Suprapubic skin (tissue), 4 donors: Measurements from ENCODE around the gene SACM1L. TPM values are rescaled to one million over a fixed set of nuclear protein-coding genes. Genes with fewer than 3 reads are reported as not detected.

Source experiments
- DNase-seq, 2 donors: peaks; one replicate each; pipeline ENCODE4 v3.0.0-alpha.2; 2019; ENCODE audit warnings: low spot score in 2 of 2
- H3K27ac ChIP-seq: fragments of 200-600 bp; sonication (generic); one replicate; pipeline ENCODE4 v1.5.1; 2019
- H3K27me3 ChIP-seq: fragments of 200-600 bp; sonication (generic); one replicate; pipeline ENCODE4 v1.5.1; 2019
- H3K36me3 ChIP-seq: fragments of 200-600 bp; sonication (generic); one replicate; pipeline ENCODE4 v1.5.1; 2019
- H3K4me1 ChIP-seq: fragments of 200-600 bp; sonication (generic); one replicate; pipeline ENCODE4 v1.5.1; 2019
- H3K4me3 ChIP-seq: fragments of 200-600 bp; sonication (generic); one replicate; pipeline ENCODE4 v1.5.1; 2019; ENCODE audit warnings: mild to moderate bottlenecking
- H3K9me3 ChIP-seq: fragments of 200-600 bp; sonication (generic); one replicate; pipeline ENCODE4 v1.5.1; 2019
- EP300 ChIP-seq: sonication (generic); formaldehyde crosslinking; IDR thresholded peaks from one replicate; pipeline ENCODE4 v1.6.1; 2017; ENCODE audit warnings: antibody characterized with exemption
- POLR2A ChIP-seq, 2 donors: fragments of 450-650 bp; IDR thresholded peaks; one replicate each; pipeline ENCODE4 v1.6.1; 2017; ENCODE audit warnings: antibody characterized with exemption in 2 of 2, mild to moderate bottlenecking in 2 of 2, moderate library complexity in 2 of 2
- POLR2AphosphoS5 ChIP-seq, 3 donors: sonication (generic); formaldehyde crosslinking; IDR thresholded peaks; one replicate each; pipeline ENCODE4 v1.6.1; 2017; ENCODE audit warnings: antibody characterized with exemption in 3 of 3
- WGBS: methylation state at CpG from one replicate; pipeline ENCODE4 v1.1.5; 2018; 5-methylcytosine and 5-hydroxymethylcytosine counted together
- total RNA-seq, 4 donors: library from RNA; depleted of rRNA; stranded (reverse); fragments of >200 nt; gene quantifications; one replicate each; pipeline ENCODE4 v1.1.0, GENCODE V29; 2016
- TF ChIP-seq, protein P1 (sequence below), 2 donors: fragments of 200-600 bp in 1 of 2; fragments of 450-650 bp in 1 of 2; sonication (generic) in 1 of 2; IDR thresholded peaks; one replicate each; pipeline ENCODE4 v1.5.1; 2016 to 2019; ENCODE audit warnings: antibody characterized with exemption in 2 of 2, mild to moderate bottlenecking in 1 of 2, moderate library complexity in 1 of 2

The SACM1L gene
- total RNA-seq, 4 donors from 2014 or later: 22.8 to 48.9 (median 31.2) TPM

DNA sequence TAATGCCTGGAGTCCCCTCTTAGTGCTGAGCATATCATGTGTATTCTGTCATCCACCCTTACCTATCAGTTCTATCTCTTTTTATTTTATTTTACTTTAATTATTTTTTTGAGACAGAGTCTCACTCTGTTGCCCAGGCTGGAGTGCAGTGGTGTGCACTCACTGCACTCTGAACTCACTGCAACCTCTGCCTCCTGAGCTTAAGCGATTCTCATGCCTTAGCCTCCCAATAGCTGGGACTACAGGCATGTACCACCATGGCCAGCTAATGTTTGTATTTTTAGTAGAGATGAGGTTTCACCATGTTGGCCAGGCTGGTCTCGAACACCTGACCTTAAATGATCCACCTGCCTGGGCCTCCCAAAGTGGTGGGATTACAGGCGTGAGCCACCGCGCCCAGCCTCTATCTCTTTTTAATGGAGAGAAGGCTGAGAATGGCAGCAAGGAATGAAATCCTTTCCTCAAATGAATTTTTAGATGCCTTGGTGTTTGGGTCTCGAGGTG is 11.4 kb downstream of the SACM1L start:
- TF ChIP-seq EP300 (no peak), POLR2A (IDR thresholded peaks at IDR 0.05) (no peak), POLR2AphosphoS5 (IDR thresholded peaks at IDR 0.05) (no peak)
- TF ChIP-seq, protein P1, sequence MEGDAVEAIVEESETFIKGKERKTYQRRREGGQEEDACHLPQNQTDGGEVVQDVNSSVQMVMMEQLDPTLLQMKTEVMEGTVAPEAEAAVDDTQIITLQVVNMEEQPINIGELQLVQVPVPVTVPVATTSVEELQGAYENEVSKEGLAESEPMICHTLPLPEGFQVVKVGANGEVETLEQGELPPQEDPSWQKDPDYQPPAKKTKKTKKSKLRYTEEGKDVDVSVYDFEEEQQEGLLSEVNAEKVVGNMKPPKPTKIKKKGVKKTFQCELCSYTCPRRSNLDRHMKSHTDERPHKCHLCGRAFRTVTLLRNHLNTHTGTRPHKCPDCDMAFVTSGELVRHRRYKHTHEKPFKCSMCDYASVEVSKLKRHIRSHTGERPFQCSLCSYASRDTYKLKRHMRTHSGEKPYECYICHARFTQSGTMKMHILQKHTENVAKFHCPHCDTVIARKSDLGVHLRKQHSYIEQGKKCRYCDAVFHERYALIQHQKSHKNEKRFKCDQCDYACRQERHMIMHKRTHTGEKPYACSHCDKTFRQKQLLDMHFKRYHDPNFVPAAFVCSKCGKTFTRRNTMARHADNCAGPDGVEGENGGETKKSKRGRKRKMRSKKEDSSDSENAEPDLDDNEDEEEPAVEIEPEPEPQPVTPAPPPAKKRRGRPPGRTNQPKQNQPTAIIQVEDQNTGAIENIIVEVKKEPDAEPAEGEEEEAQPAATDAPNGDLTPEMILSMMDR (IDR thresholded peaks at IDR 0.05): no peak
- H3K27ac ChIP-seq: no peak overlapping the region
- no peaks in the 10 kb centered on the region for H3K9me3 ChIP-seq
- H3K27me3 ChIP-seq: no peaks in the 10 kb centered on the region
- DNase-seq: no peak
- WGBS: 96% methylated on average over 6 of the region's 6 CpGs
- H3K36me3 ChIP-seq: peaks cover 5% of the 10 kb centered on the region
- H3K4me3 ChIP-seq: no peak overlapping the region
- no peaks in the 10 kb centered on the region for H3K4me1 ChIP-seq

DNA sequence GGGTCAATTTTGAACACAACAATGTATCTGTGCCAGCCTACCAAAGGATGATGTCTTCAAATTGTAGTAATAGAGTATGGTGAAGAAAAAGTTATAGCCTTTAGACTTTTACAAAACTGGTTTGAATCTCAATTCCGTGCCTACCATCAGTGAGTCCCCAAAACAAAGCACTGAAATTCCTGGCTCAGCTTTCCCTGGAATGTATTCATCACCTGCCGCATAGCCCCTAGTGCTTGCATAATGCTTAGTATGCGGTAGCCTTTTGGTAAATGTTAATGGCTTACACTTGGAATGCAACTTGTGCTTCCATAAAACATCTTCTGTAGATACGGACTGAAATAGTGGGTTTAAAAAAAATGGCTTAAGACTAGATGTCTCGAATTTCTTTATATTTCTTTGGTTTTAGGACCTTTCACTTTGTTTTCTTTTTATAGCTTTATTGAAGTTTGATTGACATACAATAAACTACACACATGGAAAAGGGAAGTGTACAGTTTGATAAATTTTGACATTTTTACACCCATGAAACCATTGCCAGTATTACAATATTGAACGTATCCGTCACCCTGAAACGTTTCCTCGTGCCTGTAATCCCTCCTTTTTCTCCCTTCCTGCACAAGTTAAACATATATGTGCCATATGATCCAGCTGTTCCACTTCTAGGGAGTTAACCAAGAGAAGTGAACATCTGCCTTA is 12.1 kb downstream of the SACM1L start:
- no peak for DNase-seq
- no peaks in the 10 kb centered on the region for H3K27me3 ChIP-seq
- TF ChIP-seq POLR2A (IDR thresholded peaks at IDR 0.05) (no peak), POLR2AphosphoS5 (IDR thresholded peaks at IDR 0.05) (no peak), EP300 (no peak)
- TF ChIP-seq, protein P1 (IDR thresholded peaks at IDR 0.05): no peak
- no peaks in the 10 kb centered on the region for H3K9me3 ChIP-seq
- H3K4me3 ChIP-seq: no peak overlapping the region
- WGBS: 75% methylated on average over 9 of the region's 9 CpGs
- peaks cover 12% of the 10 kb centered on the region for H3K36me3 ChIP-seq
- H3K4me1 ChIP-seq: no peaks in the 10 kb centered on the region
- no peak overlapping the region for H3K27ac ChIP-seq

DNA sequence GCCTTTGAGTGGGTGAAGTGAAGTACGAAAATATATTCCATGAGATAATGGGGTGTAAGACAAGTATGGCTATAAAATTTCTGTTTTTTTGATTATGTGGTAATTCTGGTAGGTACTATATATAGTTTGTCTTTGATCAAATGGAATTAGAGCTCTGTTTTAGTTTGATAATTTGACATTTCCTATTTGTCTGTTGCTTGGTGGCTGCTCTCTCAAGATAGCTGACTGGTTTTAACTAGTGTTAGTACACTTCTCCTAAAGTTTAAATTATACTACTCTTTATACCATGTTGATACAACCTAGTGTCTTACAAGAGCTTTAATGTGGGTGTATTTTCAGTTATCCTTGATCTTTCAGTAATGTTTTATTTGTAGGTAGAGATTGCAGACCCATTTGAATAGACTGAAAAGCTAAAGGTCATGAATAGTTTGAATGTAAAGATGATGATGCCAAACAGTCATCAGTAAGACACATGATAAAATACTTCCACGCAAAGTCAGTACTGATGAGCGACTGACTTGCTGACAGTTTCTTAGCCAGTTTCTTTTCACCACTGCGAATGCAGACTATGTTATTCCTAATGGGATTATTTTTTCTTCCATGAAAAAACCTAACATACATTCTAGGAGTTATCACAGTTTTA is 15.2 kb downstream of the SACM1L start:
- no peaks in the 10 kb centered on the region for H3K27me3 ChIP-seq
- no peak for DNase-seq
- peaks cover 27% of the 10 kb centered on the region for H3K36me3 ChIP-seq
- H3K4me3 ChIP-seq: no peak overlapping the region
- 96% methylated on average over 4 of the region's 4 CpGs for WGBS
- TF ChIP-seq POLR2AphosphoS5 (IDR thresholded peaks at IDR 0.05): no peak
- TF ChIP-seq, protein P1 (IDR thresholded peaks at IDR 0.05): no peak
- no peak for TF ChIP-seq EP300
- TF ChIP-seq POLR2A (IDR thresholded peaks at IDR 0.05): no peak
- no peaks in the 10 kb centered on the region for H3K4me1 ChIP-seq
- no peaks in the 10 kb centered on the region for H3K9me3 ChIP-seq
- H3K27ac ChIP-seq: no peak overlapping the region

DNA sequence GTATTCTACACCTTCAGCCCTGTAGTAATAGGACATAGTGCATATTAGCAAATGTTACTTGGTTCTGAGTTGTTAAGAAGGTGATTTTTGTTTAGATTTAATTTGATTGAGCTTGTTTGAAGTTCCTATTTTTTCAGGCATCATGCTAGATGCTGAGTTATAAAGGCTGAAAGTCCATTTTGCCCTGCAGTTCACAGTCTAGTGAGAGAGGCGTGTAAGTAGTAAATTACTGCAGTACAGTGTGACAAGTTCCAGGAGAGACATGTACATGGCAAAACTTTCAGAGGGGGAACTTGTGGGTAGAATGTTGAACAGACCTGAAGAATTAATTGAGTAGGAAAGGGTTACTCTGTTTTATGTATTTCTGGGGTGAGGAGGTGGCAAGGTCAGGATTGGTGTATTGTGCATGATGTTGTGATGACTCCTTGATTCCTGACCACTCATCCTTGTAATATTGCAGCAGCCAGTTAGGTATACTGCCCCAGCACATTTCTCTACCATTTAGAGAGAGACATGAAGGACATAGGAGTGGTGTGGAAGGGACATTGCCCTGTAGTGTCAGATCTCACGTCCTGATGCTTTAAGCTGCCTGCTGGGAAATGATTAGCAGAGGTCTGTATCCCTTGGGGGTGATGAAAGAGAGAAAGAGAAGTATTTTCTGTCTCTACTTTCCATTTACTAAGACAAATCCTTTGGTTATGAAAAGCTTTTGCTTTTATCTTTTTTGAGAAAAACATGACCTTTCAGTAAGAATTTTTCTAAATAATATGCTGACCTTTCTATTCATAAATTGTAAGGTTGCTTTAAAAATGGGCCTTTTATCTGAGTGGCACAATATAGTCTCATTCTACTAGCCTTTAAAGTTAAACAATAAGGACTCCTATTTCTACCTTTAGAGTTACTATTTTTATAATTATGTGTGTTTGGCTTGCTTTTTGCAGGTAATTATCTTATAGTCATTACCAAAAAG is 16.9 kb downstream of the SACM1L start:
- Histone ChIP-seq H3K27me3 (no peaks in the 10 kb centered on the region), H3K4me3 (no peak overlapping the region), H3K9me3 (no peaks in the 10 kb centered on the region), H3K27ac (no peak overlapping the region), H3K36me3 (peaks cover 37% of the 10 kb centered on the region), H3K4me1 (no peaks in the 10 kb centered on the region)
- 79% methylated on average over 2 of the region's 2 CpGs for whole genome bisulfite sequencing
- TF ChIP-seq, protein P1 (IDR thresholded peaks at IDR 0.05): no peak
- TF ChIP-seq POLR2AphosphoS5 (IDR thresholded peaks at IDR 0.05) (no peak), EP300 (no peak), POLR2A (IDR thresholded peaks at IDR 0.05) (no peak)
- DNase-seq: no peak
